GM19351 (cell line): ENCODE results near the gene MYO5A.
"Not testable (repeated sequence)": the region's sequence is repeated elsewhere in the genome, so short reads cannot be mapped to it uniquely, and the experiment has no call there.

Source experiments
- ATAC-seq: cut with Tn5 transposase; IDR thresholded peaks from one replicate; pipeline ENCODE4 v1.9.1; 2021; ENCODE audit warnings: mild to moderate bottlenecking, moderate library complexity; ENCODE audit not compliant: unreplicated experiment

The MYO5A gene

DNA sequence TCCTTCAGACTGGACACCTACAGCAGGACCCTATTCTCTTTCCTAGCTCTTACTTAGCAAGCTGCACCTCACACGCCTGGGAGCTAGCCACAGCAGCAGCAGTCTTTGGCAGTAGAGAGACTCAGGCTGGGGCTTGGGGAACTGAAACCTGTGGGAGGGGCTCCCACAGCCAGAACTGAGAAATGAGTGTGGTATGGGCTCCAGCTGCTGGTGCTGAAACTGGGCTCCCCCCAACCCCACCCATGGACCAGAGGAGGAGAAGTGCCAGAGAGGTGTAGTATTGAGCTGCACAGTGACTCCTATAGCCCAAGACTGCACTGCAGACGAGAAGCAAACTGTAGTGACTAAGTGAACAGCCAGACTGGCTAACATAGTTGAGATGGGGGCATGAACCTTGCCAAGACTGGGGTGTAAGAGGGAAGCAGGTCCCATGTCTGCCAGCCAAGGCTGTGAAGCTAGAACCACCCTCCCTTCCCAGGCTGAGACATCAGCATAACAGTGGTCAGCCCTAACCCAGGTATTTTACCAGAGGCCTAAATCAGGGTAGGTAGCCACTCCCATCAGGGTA, 62.5 kb downstream of the MYO5A start:
- ATAC-seq: peak; percentile 90

- peak; percentile 54 for ATAC-seq
These were observed 64.2 kb downstream of the MYO5A start for GRCh38 chr15:52464478-52464877.

GRCh38 chr15:52464040-52464439, 64.6 kb downstream of the MYO5A start:
- no peak for ATAC-seq

GRCh38 chr15:52463638-52464037, 65.0 kb downstream of the MYO5A start:
- ATAC-seq: no peak

- ATAC-seq: no peak
These were observed 65.8 kb downstream of the MYO5A start for GRCh38 chr15:52462806-52463360.

DNA sequence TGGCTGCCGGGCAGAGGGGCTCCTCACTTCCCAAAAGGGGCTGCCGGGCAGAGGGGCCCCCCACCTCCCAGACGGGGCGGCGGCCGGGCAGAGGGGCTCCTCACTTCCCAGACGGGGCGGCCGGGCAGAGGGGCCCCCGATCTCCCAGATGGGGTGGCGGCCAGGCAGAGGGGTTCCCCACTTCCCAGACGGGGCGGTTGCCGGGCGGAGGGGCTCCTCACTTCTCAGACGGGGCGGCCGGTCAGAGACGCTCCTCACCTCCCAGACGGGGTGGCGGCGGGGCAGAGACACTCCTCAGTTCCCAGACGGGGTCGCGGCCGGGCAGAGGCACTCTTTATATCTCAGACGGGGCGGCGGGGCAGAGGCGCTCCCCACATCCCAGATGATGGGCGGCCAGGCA, 69.0 kb downstream of the MYO5A start:
- not testable (repeated sequence) for ATAC-seq

GRCh38 chr15:52459265-52459664, 69.4 kb downstream of the MYO5A start:
- ATAC-seq: not testable (repeated sequence)

DNA sequence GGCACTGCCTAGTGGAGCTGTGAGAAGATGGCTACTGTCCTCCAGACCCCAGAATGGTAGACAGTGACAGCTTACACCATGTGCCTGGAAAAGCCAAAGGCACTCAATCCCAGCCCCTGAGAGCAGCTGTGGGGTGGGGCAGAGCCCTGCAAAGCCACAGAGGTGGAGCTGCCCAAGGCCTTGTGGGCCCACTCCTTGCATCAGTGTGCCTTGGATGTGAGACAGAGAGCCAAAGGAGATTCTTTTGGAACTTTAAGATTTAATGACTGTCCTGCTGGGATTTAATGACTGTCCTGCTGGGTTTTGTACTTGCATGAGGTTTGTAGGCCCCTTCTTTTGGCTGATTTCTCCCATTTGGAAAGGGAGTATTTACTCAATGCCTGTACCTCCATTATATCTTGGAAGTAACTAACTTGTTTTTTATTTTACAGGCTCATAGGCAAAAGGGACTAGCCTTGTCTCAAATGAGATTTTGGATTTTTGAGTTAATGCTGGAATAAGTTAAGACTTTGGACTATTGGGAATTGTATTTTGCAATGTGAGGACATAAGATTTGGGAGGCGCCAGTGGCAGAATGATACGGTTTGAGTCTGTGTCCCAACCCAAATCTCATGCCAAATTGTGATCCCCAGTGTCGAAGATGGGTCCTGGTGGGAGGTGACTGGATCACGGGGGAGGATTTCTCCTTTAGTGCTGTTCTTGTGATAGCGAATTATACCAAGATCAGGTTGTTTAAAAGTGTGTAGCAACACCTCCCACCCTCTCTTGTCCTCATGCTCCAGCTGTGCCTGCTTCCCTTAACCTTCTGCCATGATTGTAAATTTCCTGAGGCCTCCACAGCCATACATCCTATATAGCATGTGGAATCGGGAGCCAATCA, 80.4 kb downstream of the MYO5A start:
- no peak for ATAC-seq

GRCh38 chr15:52445954-52446353, 82.7 kb downstream of the MYO5A start:
- ATAC-seq: no peak

DNA sequence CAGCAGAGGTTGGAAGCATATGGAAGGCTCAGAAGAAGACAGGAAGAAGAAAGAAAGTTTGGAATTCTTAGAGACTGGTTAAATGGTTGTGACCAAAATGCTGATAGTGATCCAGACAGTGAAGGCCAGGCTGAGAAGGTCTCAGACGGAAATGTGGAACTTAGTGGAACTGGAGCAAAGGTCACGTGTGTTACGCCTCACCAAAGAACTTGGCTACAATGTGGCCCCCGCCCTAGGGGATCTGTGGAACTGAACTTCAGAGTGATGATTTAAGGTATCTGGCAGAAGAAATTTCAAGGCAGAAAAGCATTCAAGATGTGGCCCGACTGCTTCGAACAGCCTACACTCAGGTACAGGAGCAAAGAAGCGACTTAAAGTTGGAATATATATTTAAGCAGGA, 83.1 kb downstream of the MYO5A start:
- ATAC-seq: no peak

DNA sequence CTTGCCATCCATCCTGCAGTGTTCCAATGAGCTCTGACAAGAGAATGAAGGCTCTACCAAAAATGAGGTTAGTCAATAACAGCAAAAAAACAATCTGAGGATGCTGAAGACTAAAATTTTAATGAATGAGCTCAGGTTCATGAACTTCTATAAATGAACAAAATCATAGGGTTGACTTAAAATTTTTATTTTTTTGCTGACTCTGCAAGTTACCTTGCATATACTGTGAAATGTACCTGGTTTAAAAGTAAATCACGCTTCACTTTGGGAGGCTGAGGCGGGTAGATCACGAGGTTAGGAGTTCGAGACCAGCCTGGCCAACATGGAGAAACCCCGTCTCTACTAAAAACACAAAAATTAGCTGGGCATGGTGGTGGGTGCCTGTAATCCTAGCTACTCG, 85.5 kb downstream of the MYO5A start:
- not testable (repeated sequence) for ATAC-seq

- ATAC-seq: no peak
These were observed 86.8 kb downstream of the MYO5A start for GRCh38 chr15:52441841-52442240.

DNA sequence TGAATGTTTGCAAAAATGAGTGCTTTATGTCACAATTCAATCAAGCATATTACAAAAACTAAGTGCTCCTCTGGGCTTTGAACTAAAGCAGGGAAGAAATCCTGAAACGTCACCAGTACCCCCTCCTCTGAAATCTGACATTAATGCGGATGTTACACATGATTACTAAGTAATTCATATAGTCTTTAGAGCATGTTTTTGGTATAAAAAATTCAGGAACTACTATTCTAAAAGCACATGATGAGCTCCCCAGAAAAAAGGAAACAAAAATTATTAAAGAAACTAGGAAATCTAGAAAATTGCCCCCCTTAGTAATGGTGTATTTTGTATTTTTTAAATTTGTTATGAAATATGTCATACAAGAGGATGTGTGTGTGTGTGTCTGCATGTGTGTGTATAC, 87.7 kb downstream of the MYO5A start:
- no peak for ATAC-seq

DNA sequence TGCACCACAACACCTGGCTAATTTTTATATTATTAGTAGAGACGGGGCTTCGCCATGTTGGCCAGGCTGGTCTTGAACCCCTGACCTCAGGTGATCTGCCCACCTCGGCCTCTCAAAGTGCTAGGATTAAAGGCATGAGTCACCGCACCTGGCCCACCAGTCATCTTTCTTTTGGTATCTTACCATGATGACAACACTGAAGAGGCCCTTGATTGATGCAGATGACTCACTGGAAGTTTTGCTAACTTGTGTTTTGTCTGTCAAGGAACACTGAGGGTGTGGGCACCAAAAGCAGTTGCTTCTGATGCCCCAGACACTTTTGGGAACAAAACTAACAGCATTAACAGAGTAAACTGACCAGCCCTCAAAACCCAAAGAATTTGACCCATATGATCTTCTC, 88.3 kb downstream of the MYO5A start:
- ATAC-seq: no peak

GRCh38 chr15:52439470-52439869, 89.2 kb downstream of the MYO5A start:
- no peak for ATAC-seq

DNA sequence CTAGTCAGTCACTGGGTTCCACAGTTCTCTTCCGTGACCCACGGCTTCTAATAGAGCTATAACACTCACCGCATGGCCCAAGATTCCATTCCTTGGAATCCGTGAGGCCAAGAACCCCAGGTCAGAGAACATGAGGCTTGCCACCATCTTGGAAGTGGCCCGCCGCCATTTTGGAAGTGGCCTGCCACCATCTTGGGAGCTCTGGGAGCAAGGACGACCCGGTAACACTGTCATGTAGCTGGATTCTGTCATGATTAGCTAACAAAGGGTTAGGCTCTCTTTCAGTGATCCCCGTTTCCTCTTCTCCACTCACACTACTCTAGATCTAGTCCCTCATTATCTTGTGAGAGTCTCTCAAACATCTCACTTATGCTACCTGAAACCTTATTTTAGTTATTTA, 89.6 kb downstream of the MYO5A start:
- not testable (repeated sequence) for ATAC-seq

- no peak for ATAC-seq
These were observed 90.6 kb downstream of the MYO5A start for GRCh38 chr15:52438047-52438446.

GRCh38 chr15:52437646-52438045, 91.0 kb downstream of the MYO5A start:
- ATAC-seq: no peak

DNA sequence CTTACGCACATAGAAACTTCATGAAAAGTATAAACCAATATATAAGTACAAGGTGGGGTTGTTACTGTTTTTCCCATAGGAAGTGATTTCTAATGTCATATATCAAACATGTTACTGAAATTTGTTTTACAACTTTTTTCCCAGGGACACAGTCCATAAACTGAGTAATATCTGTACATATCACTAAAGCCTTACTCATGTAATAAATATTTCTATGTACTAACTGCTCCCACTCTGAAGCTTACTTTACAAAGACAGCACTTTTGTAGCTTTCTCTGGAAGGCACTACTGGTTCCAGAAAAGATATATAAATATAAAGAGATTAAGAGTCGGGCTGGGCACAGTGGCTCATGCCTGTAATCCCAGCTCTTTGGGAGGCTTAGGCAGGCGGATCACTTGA, 91.7 kb downstream of the MYO5A start:
- ATAC-seq: no peak

DNA sequence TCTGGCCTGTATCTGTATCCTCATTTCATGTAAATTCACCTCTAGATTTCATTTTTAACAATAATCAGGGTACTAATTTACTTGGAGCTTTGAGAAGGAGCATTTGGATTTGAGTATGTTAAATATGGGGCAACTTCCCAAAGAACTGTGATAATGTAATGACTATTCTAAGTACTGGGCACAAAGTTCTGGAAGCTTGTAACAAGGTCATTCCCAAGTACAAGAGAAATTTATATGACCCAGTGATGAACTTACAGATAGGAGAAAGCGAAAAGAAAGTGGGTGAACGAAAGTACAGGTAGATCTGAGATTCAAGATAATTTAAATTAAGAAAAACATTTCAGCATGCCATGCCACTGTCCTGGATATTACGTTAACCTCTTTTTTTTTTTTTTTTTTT, 93.8 kb downstream of the MYO5A start:
- ATAC-seq: no peak

- no peak for ATAC-seq
These were observed 100.4 kb downstream of the MYO5A start for GRCh38 chr15:52428297-52428696.

DNA sequence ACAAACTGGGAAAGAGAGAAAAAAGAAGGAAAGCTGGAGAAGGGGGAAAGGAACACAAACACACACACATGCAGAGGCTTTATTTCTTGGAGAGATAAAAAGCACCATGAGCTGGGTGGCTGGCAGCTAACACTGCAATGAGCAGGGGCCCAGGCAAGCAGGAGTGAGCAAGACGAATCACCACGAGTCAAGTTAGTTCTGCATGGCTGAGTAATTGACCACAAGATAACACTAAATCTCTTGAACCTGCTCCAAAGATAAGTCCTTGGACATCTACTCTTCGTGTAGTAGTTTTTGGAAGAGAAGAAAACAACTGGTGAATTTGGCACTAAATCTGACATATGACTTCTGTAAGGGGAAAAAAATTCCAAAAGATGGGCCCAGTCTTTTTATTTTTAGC, 100.9 kb downstream of the MYO5A start:
- ATAC-seq: no peak
